Astrocyte (in vitro differentiated cells and primary cell): ENCODE measurements around the gene ADGRF5. TPM values are rescaled to one million over a fixed set of nuclear protein-coding genes. Genes with fewer than 3 reads are reported as not detected.

Experiments used
- DNase-seq: peaks from one replicate; pipeline ENCODE4 v3.0.0-alpha.2; 2010; ENCODE audit warnings: low read depth
- FAIRE-seq: peaks from 2 replicates; lab custom pipeline; 2011; peaks lifted over from hg19 to GRCh38; lab: Jason Lieb, UNC
- H2AFZ ChIP-seq: 2 replicates; pipeline ENCODE4 v1.6.0; 2012; ENCODE audit warnings: low read depth, low read length, inconsistent platforms
- H3K27ac ChIP-seq: 2 replicates; pipeline ENCODE4 v1.5.1; 2011; ENCODE audit warnings: low read depth, low read length, inconsistent platforms
- H3K27me3 ChIP-seq: 2 replicates; pipeline ENCODE4 v1.6.0; 2011; ENCODE audit warnings: low read length, inconsistent platforms; ENCODE audit not compliant: insufficient read depth
- H3K36me3 ChIP-seq: 2 replicates; pipeline ENCODE4 v1.5.1; 2011; ENCODE audit warnings: low read length, inconsistent platforms; ENCODE audit not compliant: insufficient read depth
- H3K4me1 ChIP-seq: 2 replicates; pipeline ENCODE4 v1.5.1; 2011; ENCODE audit warnings: low read length, inconsistent platforms; ENCODE audit not compliant: insufficient read depth
- H3K4me2 ChIP-seq: 2 replicates; pipeline ENCODE4 v1.6.0; 2012; ENCODE audit warnings: low read length, inconsistent platforms
- H3K4me3 ChIP-seq: 2 replicates; pipeline ENCODE4 v1.5.1; 2011; ENCODE audit warnings: low read depth, mild to moderate bottlenecking, low read length, inconsistent platforms; ENCODE audit not compliant: insufficient read depth
- H3K79me2 ChIP-seq: 2 replicates; pipeline ENCODE4 v1.6.0; 2012; ENCODE audit warnings: mild to moderate bottlenecking, low read length, inconsistent platforms; ENCODE audit not compliant: insufficient read depth
- H3K9ac ChIP-seq: 2 replicates; pipeline ENCODE4 v1.6.0; 2012; ENCODE audit warnings: mild to moderate bottlenecking, low read length, inconsistent platforms
- H3K9me3 ChIP-seq: 2 replicates; pipeline ENCODE4 v1.5.1; 2012; ENCODE audit warnings: low read depth, mild to moderate bottlenecking, low read length, inconsistent platforms; ENCODE audit not compliant: insufficient read depth
- H4K20me1 ChIP-seq: 2 replicates; pipeline ENCODE4 v1.6.0; 2012; ENCODE audit warnings: low read length, inconsistent platforms; ENCODE audit not compliant: insufficient read depth
- H3K27ac Mint-ChIP-seq: one replicate; pipeline ENCODE4 v1.8.0; 2021; ENCODE audit warnings: mild to moderate bottlenecking, mixed read lengths; ENCODE audit not compliant: unreplicated experiment
- H3K27me3 Mint-ChIP-seq: one replicate; pipeline ENCODE4 v1.8.0; 2021; ENCODE audit warnings: low read depth, mixed read lengths; ENCODE audit not compliant: unreplicated experiment
- H3K36me3 Mint-ChIP-seq: one replicate; pipeline ENCODE4 v1.8.0; 2021; ENCODE audit warnings: low read depth, mixed read lengths; ENCODE audit not compliant: unreplicated experiment
- H3K4me1 Mint-ChIP-seq: one replicate; pipeline ENCODE4 v1.8.0; 2021; ENCODE audit warnings: low read depth, mixed read lengths; ENCODE audit not compliant: unreplicated experiment
- H3K4me3 Mint-ChIP-seq: one replicate; pipeline ENCODE4 v1.8.0; 2021; ENCODE audit warnings: mild to moderate bottlenecking, moderate library complexity, mixed read lengths; ENCODE audit not compliant: unreplicated experiment
- H3K9me3 Mint-ChIP-seq: one replicate; pipeline ENCODE4 v1.8.0; 2021; ENCODE audit warnings: mild to moderate bottlenecking, mixed read lengths; ENCODE audit not compliant: unreplicated experiment
- EZH2 ChIP-seq: IDR thresholded peaks from 2 replicates; pipeline ENCODE4 v1.6.1; 2012; ENCODE audit warnings: mild to moderate bottlenecking, low read length, inconsistent platforms; ENCODE audit not compliant: insufficient read depth
- total RNA-seq: library from RNA; stranded (reverse); gene quantifications from 2 replicates; pipeline ENCODE4 v1.2.1, GENCODE V29; 2021
- TF ChIP-seq, protein P1 (sequence below): IDR thresholded peaks from 2 replicates; pipeline ENCODE4 v1.5.1; 2011; ENCODE audit warnings: low read depth, mild to moderate bottlenecking, inconsistent platforms, low read length, moderate library complexity; ENCODE audit not compliant: insufficient read depth

ADGRF5 gene
- total RNA-seq, 1 donor from 2014 or later = 0.54 TPM

DNA sequence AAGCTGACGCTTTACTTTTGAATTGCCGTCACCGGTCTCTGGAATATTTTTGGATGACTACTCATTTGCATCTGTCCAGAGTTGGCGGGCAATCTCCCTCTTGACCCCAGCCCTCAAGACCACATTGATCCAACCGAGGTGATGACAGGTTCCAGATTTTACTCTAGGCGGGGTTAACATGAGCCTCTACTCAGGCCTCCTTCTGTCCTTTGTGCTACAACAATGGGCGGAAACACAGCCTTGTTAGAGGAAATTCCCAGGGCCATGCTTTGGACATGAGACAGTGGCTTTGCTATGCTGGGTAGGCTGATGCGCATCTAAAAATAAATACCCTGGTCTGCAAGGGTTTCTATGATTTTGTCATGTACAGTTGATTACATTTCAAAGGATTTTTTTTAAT lies 27.0 kb upstream of the ADGRF5 start:
- no peaks in the 10 kb centered on the region for H3K79me2 ChIP-seq
- no peak overlapping the region for H3K27ac ChIP-seq
- peaks cover 2% of the 10 kb centered on the region for H3K27me3 ChIP-seq
- Mint-ChIP-seq H3K4me3 (no peak overlapping the region), H3K27ac (no peak overlapping the region), H3K4me1 (peaks cover 13% of the 10 kb centered on the region), H3K9me3 (peaks cover 3% of the 10 kb centered on the region), H3K27me3 (peaks cover 8% of the 10 kb centered on the region), H3K36me3 (peaks cover 2% of the 10 kb centered on the region)
- TF ChIP-seq EZH2 = no peak
- TF ChIP-seq, protein P1, sequence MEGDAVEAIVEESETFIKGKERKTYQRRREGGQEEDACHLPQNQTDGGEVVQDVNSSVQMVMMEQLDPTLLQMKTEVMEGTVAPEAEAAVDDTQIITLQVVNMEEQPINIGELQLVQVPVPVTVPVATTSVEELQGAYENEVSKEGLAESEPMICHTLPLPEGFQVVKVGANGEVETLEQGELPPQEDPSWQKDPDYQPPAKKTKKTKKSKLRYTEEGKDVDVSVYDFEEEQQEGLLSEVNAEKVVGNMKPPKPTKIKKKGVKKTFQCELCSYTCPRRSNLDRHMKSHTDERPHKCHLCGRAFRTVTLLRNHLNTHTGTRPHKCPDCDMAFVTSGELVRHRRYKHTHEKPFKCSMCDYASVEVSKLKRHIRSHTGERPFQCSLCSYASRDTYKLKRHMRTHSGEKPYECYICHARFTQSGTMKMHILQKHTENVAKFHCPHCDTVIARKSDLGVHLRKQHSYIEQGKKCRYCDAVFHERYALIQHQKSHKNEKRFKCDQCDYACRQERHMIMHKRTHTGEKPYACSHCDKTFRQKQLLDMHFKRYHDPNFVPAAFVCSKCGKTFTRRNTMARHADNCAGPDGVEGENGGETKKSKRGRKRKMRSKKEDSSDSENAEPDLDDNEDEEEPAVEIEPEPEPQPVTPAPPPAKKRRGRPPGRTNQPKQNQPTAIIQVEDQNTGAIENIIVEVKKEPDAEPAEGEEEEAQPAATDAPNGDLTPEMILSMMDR = no peak
- DNase-seq = peak; percentile 39
- no peak overlapping the region for H3K4me3 ChIP-seq
- no peak overlapping the region for H3K9ac ChIP-seq
- no peaks in the 10 kb centered on the region for H3K4me1 ChIP-seq
- H3K9me3 ChIP-seq = no peaks in the 10 kb centered on the region
- H3K4me2 ChIP-seq = peak overlapping the region; percentile 9
- H2AFZ ChIP-seq = no peak overlapping the region
- no peaks in the 10 kb centered on the region for H3K36me3 ChIP-seq
- H4K20me1 ChIP-seq = no peaks in the 10 kb centered on the region
- no peak for FAIRE-seq

DNA sequence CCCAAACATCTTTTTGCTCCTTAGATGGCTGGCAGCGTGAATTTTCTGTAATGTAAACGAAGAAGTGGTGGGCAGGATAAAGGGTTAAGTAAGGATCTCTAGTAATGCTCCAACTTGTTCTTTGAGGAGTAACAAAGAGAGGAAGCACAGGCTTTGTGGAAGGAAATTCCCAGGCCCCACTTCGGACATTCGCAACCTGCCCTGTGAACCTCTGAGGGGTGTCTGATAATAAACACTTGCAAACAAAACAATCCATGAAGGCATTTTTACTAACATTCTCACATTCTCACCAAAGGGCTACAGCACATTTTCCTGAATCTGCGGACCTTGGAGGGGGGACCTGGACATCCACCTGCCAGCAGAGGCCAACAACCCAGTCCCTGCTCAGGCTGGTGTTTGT lies 25.8 kb upstream of the ADGRF5 start:
- TF ChIP-seq, protein P1 = no peak
- TF ChIP-seq EZH2 = no peak
- Histone ChIP-seq H4K20me1 (no peaks in the 10 kb centered on the region), H3K9me3 (no peaks in the 10 kb centered on the region), H3K4me1 (no peaks in the 10 kb centered on the region), H3K27me3 (peaks cover 2% of the 10 kb centered on the region), H3K9ac (no peak overlapping the region), H2AFZ (no peak overlapping the region), H3K27ac (no peak overlapping the region), H3K36me3 (no peaks in the 10 kb centered on the region), H3K4me3 (no peak overlapping the region), H3K4me2 (no peak overlapping the region), H3K79me2 (no peaks in the 10 kb centered on the region)
- DNase-seq = no peak
- no peak for FAIRE-seq
- H3K27ac Mint-ChIP-seq = no peak overlapping the region
- peaks cover 2% of the 10 kb centered on the region for H3K36me3 Mint-ChIP-seq
- H3K4me3 Mint-ChIP-seq = no peak overlapping the region
- H3K9me3 Mint-ChIP-seq = peaks cover 3% of the 10 kb centered on the region
- H3K4me1 Mint-ChIP-seq = peaks cover 13% of the 10 kb centered on the region
- peaks cover 8% of the 10 kb centered on the region for H3K27me3 Mint-ChIP-seq

DNA sequence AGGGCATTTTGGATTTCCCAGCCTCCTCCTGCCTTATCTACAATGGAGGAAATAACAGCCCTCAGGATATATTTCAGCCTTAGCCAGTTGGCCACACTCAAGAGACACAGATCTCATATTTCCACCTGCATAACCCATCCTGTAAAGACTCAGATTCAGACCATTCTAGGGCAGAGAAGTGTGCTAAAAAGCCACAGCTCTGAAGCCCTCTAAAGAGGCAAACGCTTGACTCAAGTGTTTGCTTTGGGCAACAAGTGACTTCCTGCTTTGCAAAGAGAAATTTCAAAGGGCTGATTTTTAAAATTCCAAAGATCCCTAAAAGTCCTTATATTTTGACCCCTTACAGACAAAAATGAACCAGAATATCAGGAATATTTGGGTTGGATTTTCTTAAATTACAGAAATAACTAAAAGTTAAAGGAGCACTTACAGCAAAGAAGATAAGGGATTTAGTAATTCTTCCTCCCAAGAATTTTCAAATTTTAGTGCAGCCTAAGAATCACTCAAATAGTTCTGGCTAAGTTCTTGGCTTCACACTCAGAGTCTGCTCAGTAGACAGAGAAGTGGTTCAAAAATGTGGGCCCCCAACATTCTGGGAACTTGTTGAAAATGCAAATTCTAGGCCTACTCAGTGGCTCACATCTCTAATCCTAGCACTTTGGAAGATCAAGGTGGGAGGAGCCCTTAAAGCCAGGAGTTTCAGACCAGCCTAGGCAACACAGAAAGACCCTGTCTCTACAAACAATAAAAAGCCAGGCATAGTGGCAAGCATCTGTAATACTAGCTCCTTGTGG lies 18.9 kb upstream of the ADGRF5 start:
- H3K79me2 ChIP-seq = no peaks in the 10 kb centered on the region
- H3K9me3 ChIP-seq = no peaks in the 10 kb centered on the region
- TF ChIP-seq EZH2 = no peak
- TF ChIP-seq, protein P1 = no peak
- Mint-ChIP-seq H3K4me1 (peaks cover 8% of the 10 kb centered on the region), H3K9me3 (no peaks in the 10 kb centered on the region), H3K4me3 (no peak overlapping the region), H3K27me3 (no peaks in the 10 kb centered on the region), H3K36me3 (peaks cover 1% of the 10 kb centered on the region), H3K27ac (peak overlapping the region; percentile 60)
- FAIRE-seq = no peak
- peaks cover 3% of the 10 kb centered on the region for H3K4me1 ChIP-seq
- H3K36me3 ChIP-seq = no peaks in the 10 kb centered on the region
- H2AFZ ChIP-seq = no peak overlapping the region
- H4K20me1 ChIP-seq = no peaks in the 10 kb centered on the region
- no peaks in the 10 kb centered on the region for H3K27me3 ChIP-seq
- H3K4me2 ChIP-seq = no peak overlapping the region
- DNase-seq = peak; percentile 4
- no peak overlapping the region for H3K4me3 ChIP-seq
- H3K9ac ChIP-seq = no peak overlapping the region
- H3K27ac ChIP-seq = no peak overlapping the region
